Central memory CD8-positive, alpha-beta T cell (primary cell): ENCODE measurements around the gene MAPK13.

ENCODE experiments used
- ATAC-seq: fragments of 150-1000 bp; cut with Tn5 transposase; replicated peaks from 2 replicates; pipeline ENCODE4 v1.10.0; 2022; ENCODE audit warnings: mild to moderate bottlenecking, moderate FRiP score, moderate number of reproducible peaks; ENCODE audit not compliant: poor library complexity, severe bottlenecking; ENCODE audit errors: extremely low read depth
- DNase-seq, 2 donors: peaks; one replicate each; pipeline ENCODE4 v3.0.0; 2021; ENCODE audit warnings: low spot score in 2 of 2
- H3K27ac Mint-ChIP-seq: one replicate; pipeline ENCODE4 v1.8.0; 2022; ENCODE audit warnings: low read depth, mild to moderate bottlenecking, moderate library complexity, mixed read lengths
- H3K27me3 Mint-ChIP-seq: one replicate; pipeline ENCODE4 v1.8.0; 2022; ENCODE audit warnings: mixed read lengths
- H3K36me3 Mint-ChIP-seq: one replicate; pipeline ENCODE4 v1.8.0; 2022; ENCODE audit warnings: mild to moderate bottlenecking, moderate library complexity, mixed read lengths; ENCODE audit not compliant: insufficient read depth
- H3K4me1 Mint-ChIP-seq: one replicate; pipeline ENCODE4 v1.8.0; 2022; ENCODE audit warnings: mixed read lengths
- H3K4me3 Mint-ChIP-seq: one replicate; pipeline ENCODE4 v1.8.0; 2022; ENCODE audit warnings: mild to moderate bottlenecking, moderate library complexity, mixed read lengths
- H3K9me3 Mint-ChIP-seq: one replicate; pipeline ENCODE4 v1.8.0; 2022; ENCODE audit warnings: mixed read lengths

Gene MAPK13

DNA sequence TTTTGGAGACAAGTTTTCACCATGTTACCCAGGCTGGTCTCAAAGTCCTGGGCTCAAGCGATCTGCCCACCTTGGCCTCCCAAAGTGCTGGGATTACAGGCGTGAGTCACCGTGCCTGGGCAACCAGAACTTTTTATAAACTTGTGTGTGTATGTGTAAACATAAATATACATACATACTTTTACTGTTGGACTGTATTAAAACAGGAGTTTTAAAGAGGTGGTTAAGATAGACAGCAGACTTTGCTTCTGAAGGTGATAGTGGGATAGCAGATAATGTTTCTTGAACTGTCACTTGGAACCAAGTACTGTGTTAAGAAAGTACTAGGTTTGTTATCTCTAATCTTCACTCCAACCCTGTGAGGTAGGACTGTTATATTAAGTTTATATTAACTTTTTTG is 28.6 kb upstream of the MAPK13 start:
- no peak for ATAC-seq
- H3K4me3 Mint-ChIP-seq = no peak overlapping the region
- peaks cover 18% of the 10 kb centered on the region for H3K36me3 Mint-ChIP-seq
- H3K4me1 Mint-ChIP-seq = peaks cover 48% of the 10 kb centered on the region
- H3K27ac Mint-ChIP-seq = no peak overlapping the region
- H3K27me3 Mint-ChIP-seq = no peaks in the 10 kb centered on the region
- no peaks in the 10 kb centered on the region for H3K9me3 Mint-ChIP-seq
- DNase-seq = no peak

- Mint-ChIP-seq H3K4me1 (peaks cover 42% of the 10 kb centered on the region), H3K36me3 (peaks cover 23% of the 10 kb centered on the region), H3K27ac (peak overlapping the region; percentile 49), H3K9me3 (no peaks in the 10 kb centered on the region), H3K4me3 (no peak overlapping the region), H3K27me3 (no peaks in the 10 kb centered on the region)
- ATAC-seq (no peak), DNase-seq (no peak)
Measured at GRCh38 chr6:36102853-36103252, 27.5 kb upstream of the MAPK13 start.

DNA sequence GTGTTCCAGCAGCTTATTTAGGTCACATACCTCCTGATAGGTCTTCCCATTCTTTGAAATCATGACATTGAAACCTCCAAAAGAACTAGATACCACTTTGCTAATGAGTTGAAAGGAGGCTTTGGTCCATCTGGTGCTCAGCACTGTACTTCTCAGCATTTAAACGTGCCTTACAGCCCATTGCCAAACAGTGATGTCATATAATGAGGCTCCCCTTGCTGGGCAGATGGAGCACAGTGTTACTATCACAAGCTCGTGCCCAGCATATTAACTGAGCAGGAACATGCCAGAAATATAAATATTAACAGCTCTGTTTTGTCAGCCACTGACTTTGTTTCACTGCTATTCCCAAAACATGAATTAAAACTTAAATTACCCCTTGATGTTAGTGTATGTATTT is 25.5 kb upstream of the MAPK13 start:
- Mint-ChIP-seq H3K27me3 (no peaks in the 10 kb centered on the region), H3K4me1 (peaks cover 41% of the 10 kb centered on the region), H3K9me3 (no peaks in the 10 kb centered on the region), H3K27ac (no peak overlapping the region), H3K4me3 (no peak overlapping the region), H3K36me3 (peaks cover 20% of the 10 kb centered on the region)
- ATAC-seq = no peak
- DNase-seq = no peak

GRCh38 chr6:36109092-36109491 is 21.2 kb upstream of the MAPK13 start:
- DNase-seq (no peak), ATAC-seq (peak; percentile 90)
- peak overlapping the region; percentile 14 for H3K4me3 Mint-ChIP-seq
- H3K27ac Mint-ChIP-seq = peak overlapping the region; percentile 19
- no peaks in the 10 kb centered on the region for H3K27me3 Mint-ChIP-seq
- H3K9me3 Mint-ChIP-seq = no peaks in the 10 kb centered on the region
- H3K4me1 Mint-ChIP-seq = peaks cover 25% of the 10 kb centered on the region
- peaks cover 20% of the 10 kb centered on the region for H3K36me3 Mint-ChIP-seq

DNA sequence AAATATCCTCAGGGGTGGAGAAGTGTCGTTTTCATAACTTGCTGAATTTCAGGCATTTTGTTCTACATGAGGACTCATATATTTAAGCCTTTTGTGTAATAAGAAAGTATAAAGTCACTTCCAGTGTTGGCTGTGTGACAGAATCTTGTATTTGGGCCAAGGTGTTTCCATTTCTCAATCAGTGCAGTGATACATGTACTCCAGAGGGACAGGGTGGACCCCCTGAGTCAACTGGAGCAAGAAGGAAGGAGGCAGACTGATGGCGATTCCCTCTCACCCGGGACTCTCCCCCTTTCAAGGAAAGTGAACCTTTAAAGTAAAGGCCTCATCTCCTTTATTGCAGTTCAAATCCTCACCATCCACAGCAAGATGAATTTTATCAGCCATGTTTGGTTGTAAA is 20.3 kb upstream of the MAPK13 start:
- ATAC-seq (no peak), DNase-seq (no peak)
- H3K27me3 Mint-ChIP-seq = no peaks in the 10 kb centered on the region
- H3K36me3 Mint-ChIP-seq = peaks cover 18% of the 10 kb centered on the region
- no peak overlapping the region for H3K27ac Mint-ChIP-seq
- no peak overlapping the region for H3K4me3 Mint-ChIP-seq
- peaks cover 30% of the 10 kb centered on the region for H3K4me1 Mint-ChIP-seq
- H3K9me3 Mint-ChIP-seq = no peaks in the 10 kb centered on the region

DNA sequence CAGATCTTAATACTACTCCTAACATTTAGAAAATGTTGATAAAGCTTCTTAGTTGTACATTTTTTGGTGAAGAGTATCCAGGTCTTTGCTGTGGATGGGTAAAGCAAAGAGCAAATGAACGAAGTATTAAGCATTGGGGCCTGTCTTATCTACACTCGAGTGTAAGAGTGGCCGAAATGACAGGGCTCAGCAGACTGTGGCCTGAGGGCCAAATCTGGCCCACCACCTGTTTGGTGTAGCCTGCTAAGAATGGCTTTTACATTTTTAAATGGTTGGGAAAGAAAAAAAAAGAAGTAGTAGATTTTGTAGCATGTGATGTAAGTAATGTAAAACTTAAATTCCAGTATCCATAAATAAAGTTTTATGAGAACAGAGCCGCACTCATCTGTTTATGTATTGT is 19.4 kb upstream of the MAPK13 start:
- peaks cover 18% of the 10 kb centered on the region for H3K36me3 Mint-ChIP-seq
- no peak overlapping the region for H3K27ac Mint-ChIP-seq
- ATAC-seq = no peak
- no peak overlapping the region for H3K4me3 Mint-ChIP-seq
- H3K4me1 Mint-ChIP-seq = peaks cover 32% of the 10 kb centered on the region
- no peaks in the 10 kb centered on the region for H3K9me3 Mint-ChIP-seq
- no peak for DNase-seq
- no peaks in the 10 kb centered on the region for H3K27me3 Mint-ChIP-seq

DNA sequence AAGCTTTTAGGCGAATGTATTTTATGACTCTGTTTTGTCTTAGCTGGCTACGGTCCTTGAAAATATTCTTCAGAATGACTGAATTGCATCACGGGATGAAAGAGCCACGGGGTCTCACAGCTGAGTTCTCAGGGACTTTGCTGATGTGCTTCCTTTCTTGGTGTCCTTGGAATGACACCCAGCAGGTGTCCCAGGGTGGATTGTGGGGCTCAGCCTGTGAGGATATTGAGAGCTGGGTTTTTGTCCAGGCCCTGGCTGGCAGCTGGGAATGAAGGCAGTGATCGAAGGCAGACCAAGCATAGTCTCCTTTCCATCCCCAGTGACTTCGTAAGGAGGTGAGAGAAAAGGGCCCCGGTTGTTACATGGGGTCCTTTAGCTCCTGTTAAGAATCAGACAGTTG is 18.8 kb upstream of the MAPK13 start:
- H3K27me3 Mint-ChIP-seq = no peaks in the 10 kb centered on the region
- H3K36me3 Mint-ChIP-seq = peaks cover 14% of the 10 kb centered on the region
- H3K4me3 Mint-ChIP-seq = no peak overlapping the region
- peaks cover 37% of the 10 kb centered on the region for H3K4me1 Mint-ChIP-seq
- no peak for DNase-seq
- no peak for ATAC-seq
- H3K9me3 Mint-ChIP-seq = no peaks in the 10 kb centered on the region
- no peak overlapping the region for H3K27ac Mint-ChIP-seq

DNA sequence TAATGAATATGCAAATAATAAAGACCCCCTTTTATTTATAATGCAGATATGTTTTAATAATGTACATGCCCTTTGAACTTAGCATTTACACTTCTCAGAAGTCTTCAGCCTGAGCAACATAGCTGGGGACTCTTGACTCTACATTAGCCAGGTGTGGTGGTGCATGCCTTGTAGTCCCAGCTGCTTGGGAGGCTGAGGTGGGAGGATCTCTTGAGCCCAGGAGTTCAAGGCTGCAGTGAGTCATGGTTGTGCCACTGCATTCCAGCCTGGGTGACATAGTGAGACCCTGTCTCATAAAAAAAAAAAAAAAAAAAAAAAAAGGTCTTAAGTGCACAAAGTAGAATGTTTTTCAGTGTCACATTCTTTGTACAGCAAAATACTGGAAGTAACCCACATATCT is 17.3 kb upstream of the MAPK13 start:
- H3K27me3 Mint-ChIP-seq = no peaks in the 10 kb centered on the region
- no peaks in the 10 kb centered on the region for H3K9me3 Mint-ChIP-seq
- H3K4me3 Mint-ChIP-seq = no peak overlapping the region
- H3K27ac Mint-ChIP-seq = no peak overlapping the region
- H3K36me3 Mint-ChIP-seq = peaks cover 9% of the 10 kb centered on the region
- peaks cover 51% of the 10 kb centered on the region for H3K4me1 Mint-ChIP-seq
- no peak for ATAC-seq
- DNase-seq = no peak

DNA sequence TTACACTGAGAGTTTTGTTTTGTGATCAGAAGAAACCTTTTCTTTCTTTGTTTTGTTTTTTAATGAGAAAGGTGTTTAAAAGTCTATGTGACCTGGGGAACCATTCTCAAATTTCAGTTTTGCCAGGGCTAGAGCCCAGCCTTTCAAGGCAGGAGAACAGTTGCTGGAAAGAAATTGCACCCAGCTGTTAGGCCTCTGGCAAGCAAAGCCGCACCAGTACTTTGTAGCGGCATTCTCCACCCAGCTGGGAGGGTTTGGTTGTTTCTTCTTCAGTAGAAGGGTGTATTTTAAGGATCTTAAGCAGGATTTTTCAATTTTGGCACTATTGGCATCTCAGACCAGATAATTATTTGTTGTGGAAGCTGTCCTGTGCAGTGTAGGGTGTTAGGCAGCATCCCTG is 16.6 kb upstream of the MAPK13 start:
- Mint-ChIP-seq H3K9me3 (no peaks in the 10 kb centered on the region), H3K27ac (no peak overlapping the region), H3K4me1 (peaks cover 51% of the 10 kb centered on the region), H3K4me3 (peak overlapping the region; percentile 29), H3K27me3 (no peaks in the 10 kb centered on the region), H3K36me3 (peaks cover 13% of the 10 kb centered on the region)
- ATAC-seq = no peak
- no peak for DNase-seq

- DNase-seq (no peak), ATAC-seq (peak; percentile 64)
- Mint-ChIP-seq H3K36me3 (peaks cover 13% of the 10 kb centered on the region), H3K4me3 (peak overlapping the region; percentile 70), H3K27ac (peak overlapping the region; percentile 38), H3K4me1 (peaks cover 54% of the 10 kb centered on the region), H3K9me3 (no peaks in the 10 kb centered on the region), H3K27me3 (no peaks in the 10 kb centered on the region)
Measured at GRCh38 chr6:36114798-36115408, 15.4 kb upstream of the MAPK13 start.

GRCh38 chr6:36115412-36115811 is 14.9 kb upstream of the MAPK13 start:
- no peaks in the 10 kb centered on the region for H3K9me3 Mint-ChIP-seq
- H3K36me3 Mint-ChIP-seq = peaks cover 9% of the 10 kb centered on the region
- ATAC-seq (no peak), DNase-seq (no peak)
- no peaks in the 10 kb centered on the region for H3K27me3 Mint-ChIP-seq
- peak overlapping the region; percentile 38 for H3K27ac Mint-ChIP-seq
- H3K4me3 Mint-ChIP-seq = peak overlapping the region; percentile 70
- peaks cover 59% of the 10 kb centered on the region for H3K4me1 Mint-ChIP-seq

- no peak for DNase-seq
- Mint-ChIP-seq H3K9me3 (no peaks in the 10 kb centered on the region), H3K4me3 (peak overlapping the region; percentile 24), H3K36me3 (peaks cover 9% of the 10 kb centered on the region), H3K4me1 (peaks cover 68% of the 10 kb centered on the region), H3K27ac (no peak overlapping the region), H3K27me3 (no peaks in the 10 kb centered on the region)
- no peak for ATAC-seq
Measured at GRCh38 chr6:36116066-36116864, 14.0 kb upstream of the MAPK13 start.

DNA sequence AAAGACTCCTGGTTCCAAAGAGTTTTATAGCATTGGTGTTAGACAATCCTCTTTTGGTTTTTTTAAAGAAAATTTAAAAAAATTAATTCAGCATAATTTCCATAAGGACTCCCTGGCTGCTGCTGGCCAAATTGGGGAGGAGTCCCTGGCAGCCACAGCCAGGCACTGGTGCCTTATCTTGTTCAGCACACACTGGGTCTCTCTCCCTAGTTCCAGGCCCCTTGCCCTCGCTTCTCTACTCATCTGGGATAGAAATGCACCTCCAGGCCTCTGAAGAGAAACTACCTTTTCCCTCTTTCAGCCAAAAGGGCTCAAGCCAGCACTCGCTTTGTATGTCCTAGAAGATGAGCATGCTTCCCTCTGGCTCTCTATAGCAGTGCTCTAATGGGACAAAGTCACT is 13.4 kb upstream of the MAPK13 start:
- H3K4me3 Mint-ChIP-seq = peak overlapping the region; percentile 24
- peaks cover 74% of the 10 kb centered on the region for H3K4me1 Mint-ChIP-seq
- no peak for ATAC-seq
- H3K27me3 Mint-ChIP-seq = no peaks in the 10 kb centered on the region
- H3K27ac Mint-ChIP-seq = no peak overlapping the region
- peaks cover 11% of the 10 kb centered on the region for H3K36me3 Mint-ChIP-seq
- no peak for DNase-seq
- no peaks in the 10 kb centered on the region for H3K9me3 Mint-ChIP-seq
